HepG2 (cell line): ENCODE measurements around the gene TAF7. TPM values are rescaled to one million over a fixed set of nuclear protein-coding genes. Genes with fewer than 3 reads are reported as not detected.
"Not testable (repeated sequence)": the region's sequence is repeated elsewhere in the genome, so short reads cannot be mapped to it uniquely, and the experiment has no call there.

ENCODE experiments used
- ATAC-seq: fragments of 200-7000 bp; cut with Tn5 transposase; 3 replicates; pipeline ENCODE4 v1.9.1; 2020; ENCODE audit warnings: mild to moderate bottlenecking, moderate library complexity
- BruUV-seq: library from RNA; stranded (reverse); fragments of 400-500 nt; replicated peaks from 2 replicates; lab custom pipeline; 2021; lab: Mats Ljungman, UMichigan
- CTCF ChIA-PET: fragments of 300-600 bp; formaldehyde crosslinking; extraction: SDS; loops from one replicate; lab custom pipeline; 2021; ENCODE audit warnings: low total read pairs, inconsistent platforms, low intra/inter-chr PET ratio; lab: Yijun Ruan, JAX
- POLR2A ChIA-PET: fragments of 350-600 bp; sonication (Branson Sonifier 250); formaldehyde crosslinking; loops from one replicate; lab custom pipeline; 2020; ENCODE audit warnings: antibody characterized with exemption, inconsistent platforms; lab: Yijun Ruan, JAX
- DNase-seq: peaks from one replicate; pipeline ENCODE4 v3.0.0-alpha.2; 2015; ENCODE audit warnings: low spot score
- FAIRE-seq: peaks from 3 replicates; lab custom pipeline; 2011; peaks lifted over from hg19 to GRCh38; lab: Jason Lieb, UNC
- H2AFZ ChIP-seq: one replicate; pipeline ENCODE4 v1.6.1; 2011; ENCODE audit warnings: low read length, inconsistent platforms
- H3K27ac ChIP-seq: fragments of 300-600 bp; 3 replicates; pipeline ENCODE4 v1.8.0; 2011; ENCODE audit warnings: mixed run types, mild to moderate bottlenecking, mixed read lengths, low read length, inconsistent platforms; ENCODE audit not compliant: insufficient read depth; ENCODE audit errors: extremely low read length
- H3K27me3 ChIP-seq, 2 experiments: fragments of 200-600 bp in 1 of 2; 2 replicates in 1 of 2; 3 replicates in 1 of 2; pipeline versions ENCODE4 v1.6.0 to v1.8.0; 2011; ENCODE audit warnings: low read length in 2 of 2, mild to moderate bottlenecking in 2 of 2, moderate library complexity in 2 of 2, inconsistent platforms in 1 of 2; ENCODE audit not compliant: insufficient read depth in 2 of 2, control insufficient read depth in 1 of 2
- H3K36me3 ChIP-seq, 2 experiments: fragments of 200-600 bp in 1 of 2; replicated peaks in 1 of 2; 2 replicates in 1 of 2; 3 replicates in 1 of 2; pipeline versions ENCODE4 v1.5.1 to v1.8.0; 2011; ENCODE audit warnings: low read length in 2 of 2, inconsistent platforms in 1 of 2; ENCODE audit not compliant: insufficient read depth in 2 of 2, control insufficient read depth in 1 of 2
- H3K4me1 ChIP-seq: 2 replicates; pipeline ENCODE4 v1.5.1; 2012; ENCODE audit warnings: low read length, inconsistent platforms; ENCODE audit not compliant: insufficient read depth
- H3K4me2 ChIP-seq: 2 replicates; pipeline ENCODE4 v1.6.0; 2011; ENCODE audit warnings: low read depth, low read length, inconsistent platforms
- H3K4me3 ChIP-seq, 3 experiments: fragments of 200-600 bp in 1 of 3; sonication (generic), shearing (Covaris generic) in 1 of 3; replicated peaks in 1 of 3; 2 replicates each; pipeline ENCODE4 v1.5.1; 2011 to 2016; ENCODE audit warnings: low read length in 3 of 3, inconsistent platforms in 2 of 3, low read depth in 2 of 3, mild to moderate bottlenecking in 2 of 3, control low read depth in 1 of 3, mixed read lengths in 1 of 3; ENCODE audit not compliant: insufficient read depth in 1 of 3
- H3K79me2 ChIP-seq: one replicate; pipeline ENCODE4 v1.6.1; 2011; ENCODE audit warnings: low read length, inconsistent platforms; ENCODE audit not compliant: insufficient read depth
- H3K9ac ChIP-seq: 2 replicates; pipeline ENCODE4 v1.6.0; 2011; ENCODE audit warnings: mild to moderate bottlenecking, low read depth, low read length, inconsistent platforms; ENCODE audit not compliant: insufficient read depth
- H3K9me3 ChIP-seq: 2 replicates; pipeline ENCODE4 v1.5.1; 2012; ENCODE audit warnings: mild to moderate bottlenecking, low read length
- H4K20me1 ChIP-seq: 2 replicates; pipeline ENCODE4 v1.6.0; 2011; ENCODE audit warnings: inconsistent platforms, mild to moderate bottlenecking, low read length, moderate library complexity; ENCODE audit not compliant: insufficient read depth
- ZNF280D ChIP-seq: sonication (generic); formaldehyde crosslinking; IDR thresholded peaks from 2 replicates; pipeline ENCODE4 v1.5.1; 2020; ENCODE audit warnings: mild to moderate bottlenecking, missing genetic modification reagents
- WGBS: methylation state at CpG from one replicate; pipeline ENCODE4 v1.1.6; 2017; ENCODE audit warnings: low lambda C conversion rate; 5-methylcytosine and 5-hydroxymethylcytosine counted together
- in situ Hi-C: cut with HindIII; loops from 2 replicates; pipeline ENCODE4 v1.10.0; 2017; ENCODE audit warnings: low pct_unique_long_range_greater_than_20kb; ENCODE audit not compliant: extremely low pct_ligation_motif_present
- intact Hi-C: fragments of 100-400 bp; cut with micrococcal nuclease; formaldehyde crosslinking; loops from one replicate; pipeline ENCODE4 v1.10.0; 2022; ENCODE audit not compliant: unreplicated experiment
- polyA plus RNA-seq, 8 experiments: library from polyadenylated mRNA; depleted of rRNA in 3 of 8; stranded (reverse) in 7 of 8; unstranded in 1 of 8; fragments of >200 nt; fragmentation: Illumina TruSeq in 4 of 8; extraction: Trizol in 4 of 8; gene quantifications; 2 replicates each; pipeline versions ENCODE4 v1.2.1 to v1.2.3, GENCODE V29; 2011 to 2016; ENCODE audit warnings: low read depth in 4 of 8, missing spikeins in 1 of 8, mixed read lengths in 1 of 8; ENCODE audit not compliant: insufficient read depth in 1 of 8
- total RNA-seq, 5 experiments: library from RNA; depleted of rRNA; stranded (reverse); fragments of >200 nt; fragmentation: Illumina TruSeq; extraction: Trizol; gene quantifications; 2 replicates each; pipeline ENCODE4 v1.2.3, GENCODE V29; 2016; ENCODE audit warnings: low read depth in 1 of 5

Gene TAF7
- total and polyA plus RNA-seq, 2 of the 13 experiments (the other 11 are each of a cell fraction or from before 2014, with no cell fraction given) = 41.6 to 61.5 TPM

DNA sequence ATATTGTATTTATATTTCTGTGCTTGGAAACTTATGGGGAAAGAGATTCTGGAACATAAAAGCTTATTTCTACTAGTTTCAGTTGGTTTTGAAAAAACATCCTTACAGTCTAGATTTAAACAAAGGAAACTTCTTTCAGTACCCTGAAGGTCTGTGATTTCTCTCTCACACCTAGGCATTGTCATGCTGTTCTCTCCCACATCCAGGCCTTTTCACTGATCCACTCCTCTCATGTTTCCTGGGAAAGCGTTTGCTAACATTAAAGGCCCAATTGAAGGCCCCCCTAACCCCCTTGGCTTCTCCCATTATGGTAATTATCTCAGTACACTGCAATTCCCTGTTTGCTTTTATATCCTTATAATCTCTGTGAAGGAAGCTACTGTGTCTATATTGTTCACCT, 22.2 kb upstream of the TAF7 start (continued):
- TF ChIP-seq ZNF280D (CRISPR knock-in tag) = no peak

GRCh38 chr5:141340781-141341354, 20.3 kb upstream of the TAF7 start:
- H3K9ac ChIP-seq, DNase-seq, H4K20me1 ChIP-seq, H3K4me1 ChIP-seq, H3K27ac ChIP-seq, H3K36me3 ChIP-seq, FAIRE-seq, CTCF ChIA-PET, intact Hi-C loops, BruUV-seq, H3K4me3 ChIP-seq, H3K27me3 ChIP-seq, H2AFZ ChIP-seq, in situ Hi-C loops, H3K4me2 ChIP-seq, POLR2A ChIA-PET, H3K79me2 ChIP-seq, ATAC-seq: not testable (repeated sequence)
- WGBS = 57% methylated on average over 7 of the region's 45 CpGs
- H3K9me3 ChIP-seq = peaks cover 30% of the 10 kb centered on the region
